ENCODE results near the gene TTC7B. TPM values are rescaled to one million over a fixed set of nuclear protein-coding genes. Genes with fewer than 3 reads are reported as not detected.

The TTC7B gene
- total RNA-seq, 2 experiments from 2014 or later = 5.6 to 7.8 TPM

DNA sequence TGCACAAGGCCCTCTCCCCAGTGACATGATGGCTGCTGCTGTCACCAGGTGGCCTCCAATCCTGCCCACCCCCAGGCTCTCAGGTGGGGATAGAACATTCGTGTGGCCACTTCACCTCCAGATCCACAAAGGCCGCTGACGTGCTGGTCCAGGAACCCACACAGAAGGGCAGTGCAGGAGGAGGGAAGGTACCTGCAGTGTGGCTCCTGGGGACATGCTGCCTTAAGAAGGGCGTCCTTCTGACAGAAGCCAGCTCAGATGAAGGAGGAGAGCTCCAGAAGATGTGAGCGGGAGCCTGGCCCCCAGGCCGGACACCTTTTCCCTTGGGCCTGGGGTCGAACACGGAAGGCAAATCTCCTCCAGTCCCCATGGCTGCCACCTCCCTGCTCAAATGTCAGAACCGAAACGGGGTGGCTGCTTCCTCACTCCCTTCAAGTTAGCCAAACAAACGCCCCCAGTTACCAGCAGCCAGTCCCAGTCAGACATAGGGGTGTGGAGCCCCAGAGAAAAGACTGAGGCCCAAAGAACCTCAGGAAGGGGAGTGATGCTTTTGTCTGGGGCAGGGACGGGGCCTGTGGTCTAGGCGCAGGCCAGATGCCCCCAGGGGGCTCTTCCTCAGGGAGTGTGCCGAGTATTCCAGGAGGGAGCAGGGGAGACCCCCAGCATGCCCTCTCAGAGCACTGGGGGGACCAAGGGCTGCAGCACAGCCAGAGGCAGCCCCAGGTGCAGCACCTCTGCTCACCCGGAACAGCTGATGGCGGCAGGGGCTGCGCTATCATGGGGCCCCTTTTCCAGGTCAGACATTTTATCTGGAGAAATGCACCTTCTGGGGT lies 263.5 kb downstream of the TTC7B start:
- CTCF ChIA-PET = no interaction called here
- POLR2A ChIA-PET = no interaction called here
- no peak overlapping the region for H3K27ac Mint-ChIP-seq

GRCh38 chr14:90551733-90552464 lies 264.3 kb downstream of the TTC7B start:
- Mint-ChIP-seq H3K36me3 (ENCODE audit: low read depth) (no peaks in the 10 kb centered on the region), H3K4me3 (no peak overlapping the region), H3K27ac (no peak overlapping the region), H3K9me3 (no peaks in the 10 kb centered on the region), H3K4me1 (ENCODE audit: low read depth) (no peaks in the 10 kb centered on the region), H3K27me3 (no peaks in the 10 kb centered on the region)
- ATAC-seq (no peak), DNase-seq (no peak)
- TF ChIP-seq, protein P1, sequence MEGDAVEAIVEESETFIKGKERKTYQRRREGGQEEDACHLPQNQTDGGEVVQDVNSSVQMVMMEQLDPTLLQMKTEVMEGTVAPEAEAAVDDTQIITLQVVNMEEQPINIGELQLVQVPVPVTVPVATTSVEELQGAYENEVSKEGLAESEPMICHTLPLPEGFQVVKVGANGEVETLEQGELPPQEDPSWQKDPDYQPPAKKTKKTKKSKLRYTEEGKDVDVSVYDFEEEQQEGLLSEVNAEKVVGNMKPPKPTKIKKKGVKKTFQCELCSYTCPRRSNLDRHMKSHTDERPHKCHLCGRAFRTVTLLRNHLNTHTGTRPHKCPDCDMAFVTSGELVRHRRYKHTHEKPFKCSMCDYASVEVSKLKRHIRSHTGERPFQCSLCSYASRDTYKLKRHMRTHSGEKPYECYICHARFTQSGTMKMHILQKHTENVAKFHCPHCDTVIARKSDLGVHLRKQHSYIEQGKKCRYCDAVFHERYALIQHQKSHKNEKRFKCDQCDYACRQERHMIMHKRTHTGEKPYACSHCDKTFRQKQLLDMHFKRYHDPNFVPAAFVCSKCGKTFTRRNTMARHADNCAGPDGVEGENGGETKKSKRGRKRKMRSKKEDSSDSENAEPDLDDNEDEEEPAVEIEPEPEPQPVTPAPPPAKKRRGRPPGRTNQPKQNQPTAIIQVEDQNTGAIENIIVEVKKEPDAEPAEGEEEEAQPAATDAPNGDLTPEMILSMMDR (IDR thresholded peaks at IDR 0.05) = no peak
- CTCF ChIA-PET = interaction anchor here (1.0 kb wide), 1 partner anchor 9 kb away, joined by 3 read pairs; no protein-coding TSS in a partner anchor
- intact Hi-C loops (cut with micrococcal nuclease) = no loop called here
- POLR2A ChIA-PET = no interaction called here

More for the DNA sequence above, 263.5 kb downstream of the TTC7B start:
- H3K4me1 Mint-ChIP-seq (ENCODE audit: low read depth) = no peaks in the 10 kb centered on the region
- no peaks in the 10 kb centered on the region for H3K36me3 Mint-ChIP-seq (ENCODE audit: low read depth)
- ATAC-seq = no peak
- no peak overlapping the region for H3K4me3 Mint-ChIP-seq
- TF ChIP-seq, protein P1 (IDR thresholded peaks at IDR 0.05) = no peak
- no peaks in the 10 kb centered on the region for H3K9me3 Mint-ChIP-seq
- intact Hi-C loops (cut with micrococcal nuclease) = no loop called here
- no peak for DNase-seq
- no peaks in the 10 kb centered on the region for H3K27me3 Mint-ChIP-seq

DNA sequence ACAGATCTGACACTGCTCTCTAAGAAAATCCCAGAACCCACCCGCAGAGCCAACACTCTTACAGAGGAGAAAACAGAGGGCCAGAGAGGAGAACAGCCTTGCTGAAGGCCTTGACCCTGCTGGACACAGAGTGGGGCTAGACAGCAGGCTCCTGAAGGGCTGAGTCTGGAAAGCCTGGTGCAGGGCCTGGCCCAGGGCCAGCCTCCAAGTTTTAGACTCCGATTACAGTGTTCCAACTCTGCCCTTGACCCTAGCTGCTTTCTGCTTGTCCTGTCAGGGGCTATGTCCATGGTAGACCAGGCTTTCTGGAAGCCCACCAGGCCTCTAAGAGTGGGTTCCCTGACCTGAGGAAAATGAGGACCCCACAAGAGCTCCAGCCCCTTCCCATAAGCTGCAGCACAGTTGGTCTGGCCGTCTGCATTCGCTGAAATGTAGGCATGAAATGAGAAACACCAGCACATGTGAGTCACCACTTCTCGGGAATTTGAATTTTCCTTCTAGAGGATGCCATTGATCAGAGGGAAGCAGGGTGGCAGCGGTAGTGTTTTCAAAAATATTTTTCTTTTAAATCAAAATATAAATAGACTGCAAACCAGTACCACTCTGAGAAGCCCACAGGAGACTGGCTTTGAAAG lies 265.0 kb downstream of the TTC7B start:
- intact Hi-C loops (cut with micrococcal nuclease) = no loop called here
- CTCF ChIA-PET = interaction anchor here (1.0 kb wide), 1 partner anchor 8 kb away, joined by 3 read pairs; no protein-coding TSS in a partner anchor
- no peak for DNase-seq
- POLR2A ChIA-PET = no interaction called here
- no peak overlapping the region for H3K4me3 Mint-ChIP-seq
- no peaks in the 10 kb centered on the region for H3K9me3 Mint-ChIP-seq
- no peaks in the 10 kb centered on the region for H3K4me1 Mint-ChIP-seq (ENCODE audit: low read depth)
- TF ChIP-seq, protein P1 (IDR thresholded peaks at IDR 0.05) = no peak
- no peaks in the 10 kb centered on the region for H3K27me3 Mint-ChIP-seq
- no peaks in the 10 kb centered on the region for H3K36me3 Mint-ChIP-seq (ENCODE audit: low read depth)
- H3K27ac Mint-ChIP-seq = no peak overlapping the region
- no peak for ATAC-seq

- H3K4me1 Mint-ChIP-seq (ENCODE audit: low read depth) = no peaks in the 10 kb centered on the region
- ChIA-PET CTCF (no interaction called here), POLR2A (interaction anchor here (0.5 kb wide), 1 partner anchor 289 kb away, joined by 3 read pairs; no protein-coding TSS in a partner anchor)
- no peak for ATAC-seq
- TF ChIP-seq, protein P1 (IDR thresholded peaks at IDR 0.05) = no peak
- DNase-seq = no peak
- no peak overlapping the region for H3K27ac Mint-ChIP-seq
- intact Hi-C loops (cut with micrococcal nuclease) = no loop called here
- no peaks in the 10 kb centered on the region for H3K27me3 Mint-ChIP-seq
- no peaks in the 10 kb centered on the region for H3K36me3 Mint-ChIP-seq (ENCODE audit: low read depth)
- H3K4me3 Mint-ChIP-seq = no peak overlapping the region
- H3K9me3 Mint-ChIP-seq = no peaks in the 10 kb centered on the region
These were observed 266.2 kb downstream of the TTC7B start for GRCh38 chr14:90549794-90550641.

Measured in activated CD8-positive, alpha-beta T cell treated with anti-CD3 and anti-CD28 coated beads for 36 hours (primary cell).